Dendritic cell treated with granulocyte-macrophage colony-stimulating factor and Interleukin-4, amounts not matched to agents 40 ng/mL and 50 ng/mL, for 4 days (primary cell): ENCODE data around the gene WWOX.

Experiments used
- H3K27ac Mint-ChIP-seq: one replicate; pipeline ENCODE4 v1.8.0; 2022; ENCODE audit warnings: mild to moderate bottlenecking, mixed read lengths
- H3K27me3 Mint-ChIP-seq: one replicate; pipeline ENCODE4 v1.8.0; 2022; ENCODE audit warnings: mild to moderate bottlenecking, mixed read lengths
- H3K36me3 Mint-ChIP-seq: one replicate; pipeline ENCODE4 v1.8.0; 2022; ENCODE audit warnings: low read depth, mixed read lengths
- H3K4me1 Mint-ChIP-seq: one replicate; pipeline ENCODE4 v1.8.0; 2022; ENCODE audit warnings: low read depth, mixed read lengths
- H3K4me3 Mint-ChIP-seq: one replicate; pipeline ENCODE4 v1.8.0; 2022; ENCODE audit warnings: mild to moderate bottlenecking, moderate library complexity, mixed read lengths
- H3K9me3 Mint-ChIP-seq: one replicate; pipeline ENCODE4 v1.8.0; 2022; ENCODE audit warnings: mixed read lengths
- intact Hi-C: fragments of 100-400 bp; cut with micrococcal nuclease; formaldehyde crosslinking; loops from one replicate; pipeline ENCODE4 v1.15.0; 2022

The WWOX gene

DNA sequence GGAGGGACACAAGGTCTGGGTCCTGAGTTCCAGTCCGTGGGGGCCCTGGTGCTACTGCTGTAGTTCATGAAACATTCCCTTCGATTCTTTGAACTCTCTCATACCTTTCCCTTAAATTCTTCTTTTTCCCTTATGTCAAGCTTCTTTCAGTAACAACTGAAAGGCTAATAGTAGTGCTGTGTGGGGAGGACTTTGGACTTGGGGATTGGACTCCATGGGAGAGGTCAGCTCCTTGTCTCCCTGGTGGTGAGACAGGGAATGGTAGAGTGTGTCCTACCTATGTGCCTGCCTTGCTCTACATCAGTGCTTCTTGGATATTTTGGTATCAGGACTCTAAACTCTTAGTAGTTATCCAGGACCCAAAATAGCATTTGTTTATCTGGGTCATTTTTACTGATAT is 628.1 kb downstream of the WWOX start:
- no peak overlapping the region for H3K4me3 Mint-ChIP-seq
- intact Hi-C loops: no loop called here
- peaks cover 11% of the 10 kb centered on the region for H3K4me1 Mint-ChIP-seq
- H3K36me3 Mint-ChIP-seq: no peaks in the 10 kb centered on the region
- H3K9me3 Mint-ChIP-seq: no peaks in the 10 kb centered on the region
- H3K27ac Mint-ChIP-seq: no peak overlapping the region
- H3K27me3 Mint-ChIP-seq: no peaks in the 10 kb centered on the region

DNA sequence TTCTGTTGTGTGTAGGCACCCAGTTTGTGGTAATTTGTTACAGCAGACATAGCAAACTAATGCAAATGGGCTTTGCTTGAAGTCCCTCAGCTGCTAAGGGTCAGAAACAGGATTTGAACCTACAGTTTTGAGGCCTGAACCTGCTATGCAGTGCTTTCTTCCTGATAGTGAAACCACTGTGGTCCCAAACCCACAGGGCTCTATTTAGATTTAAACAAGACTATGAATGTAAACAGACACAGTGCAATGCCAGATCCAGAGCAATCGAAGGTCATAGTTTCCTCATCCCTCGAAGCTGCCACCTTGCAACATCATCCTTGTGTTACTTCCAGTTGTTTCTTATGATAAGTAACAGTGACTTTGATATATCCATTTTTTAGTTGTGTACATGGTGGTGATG is 630.2 kb downstream of the WWOX start:
- intact Hi-C loops: no loop called here

DNA sequence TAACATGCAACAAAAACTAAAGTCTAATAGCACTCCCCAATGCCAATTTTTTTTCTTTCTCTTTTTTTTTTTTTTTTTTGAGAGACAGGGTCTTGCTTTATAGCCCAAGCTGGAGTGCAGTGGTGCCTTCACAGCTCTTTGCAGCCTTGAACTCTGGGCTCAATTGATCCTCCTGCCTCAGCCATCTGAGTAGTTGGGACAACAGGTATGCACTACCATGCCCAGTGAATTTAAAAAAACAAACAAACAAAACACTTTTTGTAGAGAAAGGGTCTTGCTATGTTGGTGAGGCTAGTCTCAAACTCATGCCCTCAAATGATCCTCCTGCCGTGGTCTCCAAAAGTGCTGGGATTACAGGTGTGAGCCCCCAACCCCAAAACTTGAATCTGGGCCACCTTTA is 632.3 kb downstream of the WWOX start:
- Mint-ChIP-seq H3K36me3 (no peaks in the 10 kb centered on the region), H3K4me1 (peaks cover 3% of the 10 kb centered on the region), H3K4me3 (no peak overlapping the region), H3K27me3 (no peaks in the 10 kb centered on the region), H3K27ac (no peak overlapping the region), H3K9me3 (no peaks in the 10 kb centered on the region)
- intact Hi-C loops: no loop called here

More for the DNA sequence above, 630.2 kb downstream of the WWOX start:
- H3K4me3 Mint-ChIP-seq: no peak overlapping the region
- H3K9me3 Mint-ChIP-seq: no peaks in the 10 kb centered on the region
- peaks cover 11% of the 10 kb centered on the region for H3K4me1 Mint-ChIP-seq
- no peaks in the 10 kb centered on the region for H3K36me3 Mint-ChIP-seq
- no peaks in the 10 kb centered on the region for H3K27me3 Mint-ChIP-seq
- no peak overlapping the region for H3K27ac Mint-ChIP-seq

DNA sequence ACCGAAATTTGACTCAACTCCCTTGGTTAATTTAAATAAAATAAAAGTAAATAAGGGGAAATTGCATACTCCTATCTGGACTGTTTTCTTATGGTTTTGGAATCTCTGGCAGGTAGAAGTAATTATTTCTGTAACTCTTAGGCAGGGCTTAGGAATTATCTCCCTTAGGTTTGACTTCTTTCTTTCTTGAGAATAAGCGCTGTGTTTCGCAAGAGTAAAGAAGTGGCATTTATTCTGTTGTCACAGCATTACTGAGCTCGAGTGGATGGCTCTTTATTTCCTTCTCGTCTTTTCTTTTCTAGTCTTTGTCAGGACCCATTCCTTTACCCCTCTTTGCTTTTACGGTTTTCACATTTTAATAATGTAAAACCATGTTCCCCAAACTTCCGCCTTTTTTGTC is 633.2 kb downstream of the WWOX start:
- intact Hi-C loops: no loop called here
- Mint-ChIP-seq H3K4me3 (no peak overlapping the region), H3K9me3 (no peaks in the 10 kb centered on the region), H3K27ac (no peak overlapping the region), H3K36me3 (no peaks in the 10 kb centered on the region), H3K27me3 (no peaks in the 10 kb centered on the region), H3K4me1 (no peaks in the 10 kb centered on the region)

DNA sequence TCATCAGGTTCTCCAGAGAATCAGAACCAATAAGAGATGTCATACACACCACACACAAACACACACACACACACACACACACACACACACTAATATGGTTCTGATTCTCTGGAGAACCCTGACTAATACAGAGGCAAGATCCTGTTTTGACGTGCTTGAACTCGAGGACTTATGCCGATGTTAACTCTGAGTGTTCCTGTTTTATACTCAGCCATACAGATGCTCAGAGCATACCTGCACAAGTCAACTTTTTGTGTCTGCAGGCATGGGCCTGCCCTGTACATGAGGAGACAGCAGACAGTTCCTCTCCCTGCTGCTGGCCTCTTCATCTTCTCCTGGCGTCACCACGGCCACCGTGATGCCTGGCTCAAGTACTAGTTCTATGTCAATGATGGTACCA is 635.9 kb downstream of the WWOX start:
- H3K27ac Mint-ChIP-seq: no peak overlapping the region
- no peak overlapping the region for H3K4me3 Mint-ChIP-seq

DNA sequence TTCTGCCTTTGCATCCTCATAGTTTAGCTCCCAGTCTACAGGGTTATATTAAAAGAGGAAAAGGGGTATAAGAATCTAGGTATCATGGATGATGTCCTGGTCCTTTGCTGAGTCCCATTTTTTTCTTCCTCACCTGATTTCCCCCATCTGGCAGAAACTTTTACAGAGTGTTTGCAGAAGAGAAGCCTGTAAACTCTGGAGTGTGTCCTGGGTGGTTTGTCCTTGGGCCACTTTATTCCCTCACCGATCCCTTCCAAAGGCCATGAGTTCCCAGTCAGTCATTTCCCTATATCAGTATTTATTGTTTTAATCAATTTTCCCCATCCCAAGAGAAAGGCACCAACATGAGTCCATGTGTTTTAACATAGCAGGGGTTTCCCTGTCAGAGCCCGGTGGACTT is 638.2 kb downstream of the WWOX start:
- intact Hi-C loops: no loop called here
- Mint-ChIP-seq H3K27ac (no peak overlapping the region), H3K9me3 (no peaks in the 10 kb centered on the region), H3K4me1 (peaks cover 9% of the 10 kb centered on the region), H3K4me3 (no peak overlapping the region), H3K36me3 (no peaks in the 10 kb centered on the region), H3K27me3 (no peaks in the 10 kb centered on the region)

More for the DNA sequence above, 635.9 kb downstream of the WWOX start:
- no peaks in the 10 kb centered on the region for H3K4me1 Mint-ChIP-seq
- H3K9me3 Mint-ChIP-seq: no peaks in the 10 kb centered on the region
- no peaks in the 10 kb centered on the region for H3K36me3 Mint-ChIP-seq
- no peaks in the 10 kb centered on the region for H3K27me3 Mint-ChIP-seq
- intact Hi-C loops: no loop called here

DNA sequence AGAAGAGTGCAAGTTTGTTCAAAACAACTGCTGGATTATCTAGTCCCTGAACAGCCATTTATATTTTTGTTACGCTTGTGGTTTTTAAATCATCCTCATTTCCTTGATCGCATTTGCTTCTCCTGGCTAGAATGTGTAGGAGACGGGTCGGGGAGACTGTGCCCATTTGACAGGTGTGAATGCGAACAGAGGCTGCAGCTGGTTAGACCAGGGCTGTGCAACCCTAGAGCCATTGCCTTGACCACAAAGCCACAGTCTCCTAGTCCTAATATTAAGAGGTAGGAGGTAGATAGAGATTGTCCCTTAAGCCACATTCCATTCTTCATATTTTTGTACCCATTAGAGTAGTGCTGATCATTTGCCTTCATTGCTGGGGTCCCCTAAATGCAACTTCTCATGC is 639.1 kb downstream of the WWOX start:
- Mint-ChIP-seq H3K9me3 (no peaks in the 10 kb centered on the region), H3K4me1 (peaks cover 17% of the 10 kb centered on the region), H3K27ac (no peak overlapping the region), H3K4me3 (no peak overlapping the region), H3K36me3 (no peaks in the 10 kb centered on the region), H3K27me3 (no peaks in the 10 kb centered on the region)
- intact Hi-C loops: no loop called here

DNA sequence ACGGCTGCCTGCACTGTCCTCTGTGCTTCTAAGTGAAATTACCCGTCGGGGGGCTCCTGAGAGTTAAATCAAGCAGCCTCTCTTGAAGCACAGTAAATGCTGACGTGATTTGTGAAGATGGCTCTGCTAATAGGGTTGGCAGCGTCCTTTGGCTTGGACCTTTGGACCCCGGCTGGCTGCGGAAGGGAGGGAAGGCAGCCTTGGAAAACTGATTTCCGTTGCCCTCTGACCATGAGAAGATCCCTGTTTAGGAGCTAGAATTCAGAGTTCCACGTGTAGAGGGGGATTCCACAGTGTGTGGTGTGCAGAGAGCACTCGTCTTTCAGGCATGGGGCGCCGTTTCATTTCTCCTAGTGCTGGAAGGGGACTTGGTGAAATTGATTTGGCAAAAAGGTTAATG is 640.8 kb downstream of the WWOX start:
- Mint-ChIP-seq H3K4me3 (no peak overlapping the region), H3K36me3 (no peaks in the 10 kb centered on the region), H3K27ac (no peak overlapping the region), H3K4me1 (peaks cover 17% of the 10 kb centered on the region), H3K27me3 (no peaks in the 10 kb centered on the region), H3K9me3 (no peaks in the 10 kb centered on the region)
- intact Hi-C loops: no loop called here

DNA sequence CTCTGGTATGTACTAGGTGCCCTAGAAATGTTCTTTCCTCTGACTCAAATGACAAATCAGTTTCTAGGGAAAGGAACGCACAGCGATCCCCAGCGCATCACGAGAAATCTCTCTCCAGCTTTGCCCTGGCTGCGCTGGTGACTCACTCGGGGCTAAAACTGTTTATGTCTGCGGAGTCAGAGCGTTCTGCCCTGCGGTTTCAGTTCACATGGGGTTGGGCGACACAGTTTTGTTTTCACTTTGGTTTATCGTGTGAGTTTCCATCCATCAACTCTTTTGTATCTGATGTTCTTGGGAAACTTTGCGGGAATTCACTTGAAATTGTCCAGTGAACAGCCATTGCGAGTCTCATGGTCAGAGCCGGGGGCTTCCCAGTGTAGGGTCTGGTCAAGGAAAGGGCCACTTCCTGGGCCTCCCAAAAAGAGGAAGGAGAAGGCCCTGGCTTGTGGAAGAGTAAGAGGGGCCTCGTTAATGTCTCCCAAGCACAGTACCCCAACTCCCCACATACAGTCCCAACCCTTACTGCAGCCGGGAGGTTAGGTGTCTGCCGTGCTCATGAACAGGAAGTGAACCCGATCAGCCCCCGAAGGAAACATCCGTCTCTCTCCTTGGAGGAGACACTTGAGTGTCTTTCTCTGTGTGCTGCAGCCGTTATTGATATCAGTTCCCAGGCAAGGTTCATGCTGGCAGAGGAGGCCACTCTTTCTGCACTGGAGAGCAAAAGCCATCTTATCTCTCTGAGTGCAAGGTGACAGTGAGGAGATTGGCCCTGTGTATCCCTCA is 643.2 kb downstream of the WWOX start:
- peak overlapping the region; percentile 61 for H3K4me3 Mint-ChIP-seq
- no peaks in the 10 kb centered on the region for H3K27me3 Mint-ChIP-seq
- intact Hi-C loops: no loop called here
- no peaks in the 10 kb centered on the region for H3K9me3 Mint-ChIP-seq
- H3K4me1 Mint-ChIP-seq: peaks cover 17% of the 10 kb centered on the region
- no peaks in the 10 kb centered on the region for H3K36me3 Mint-ChIP-seq
- peak overlapping the region; percentile 81 for H3K27ac Mint-ChIP-seq

DNA sequence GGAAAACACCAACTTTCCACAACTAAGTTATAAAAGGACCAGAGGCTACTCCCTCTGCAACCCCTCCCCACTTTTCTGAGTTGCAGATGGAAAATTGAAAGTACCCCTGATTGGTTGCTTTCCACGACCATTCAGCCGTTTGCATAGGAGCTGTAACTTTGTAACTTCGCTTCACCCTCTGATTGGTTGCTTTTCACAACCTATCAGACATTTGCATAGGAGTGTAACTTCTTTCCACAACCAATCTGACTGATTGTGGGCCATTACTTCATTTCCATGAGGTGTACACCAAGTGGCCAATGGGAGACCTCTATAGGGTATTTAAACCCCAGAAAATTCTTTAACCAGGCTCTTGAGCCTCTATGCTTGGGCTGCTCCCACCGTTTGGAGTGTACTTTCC is 644.1 kb downstream of the WWOX start:
- no peaks in the 10 kb centered on the region for H3K36me3 Mint-ChIP-seq
- no peak overlapping the region for H3K4me3 Mint-ChIP-seq
- no peak overlapping the region for H3K27ac Mint-ChIP-seq
- H3K27me3 Mint-ChIP-seq: no peaks in the 10 kb centered on the region
- intact Hi-C loops: no loop called here
- H3K9me3 Mint-ChIP-seq: no peaks in the 10 kb centered on the region
- peaks cover 17% of the 10 kb centered on the region for H3K4me1 Mint-ChIP-seq

DNA sequence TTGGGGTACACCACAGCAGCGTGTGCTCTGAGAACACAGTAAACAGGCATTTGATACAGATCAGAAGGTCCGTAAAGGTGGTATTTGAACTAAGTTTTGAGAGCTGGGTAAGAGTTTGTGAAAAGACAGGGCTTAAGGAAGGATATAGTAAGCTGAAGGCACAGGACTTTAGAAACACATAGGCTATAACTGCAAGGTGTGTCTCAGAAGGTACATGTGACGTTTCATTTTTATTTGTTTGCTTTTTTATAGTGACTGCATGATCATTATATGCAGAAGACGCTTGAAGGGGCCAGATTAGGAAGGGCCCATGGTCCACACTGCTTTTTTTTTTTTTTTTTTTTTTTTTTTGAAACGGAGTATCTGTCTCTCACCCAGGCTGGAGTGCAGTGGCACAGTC is 644.6 kb downstream of the WWOX start:
- intact Hi-C loops: no loop called here
- H3K4me1 Mint-ChIP-seq: peaks cover 17% of the 10 kb centered on the region

DNA sequence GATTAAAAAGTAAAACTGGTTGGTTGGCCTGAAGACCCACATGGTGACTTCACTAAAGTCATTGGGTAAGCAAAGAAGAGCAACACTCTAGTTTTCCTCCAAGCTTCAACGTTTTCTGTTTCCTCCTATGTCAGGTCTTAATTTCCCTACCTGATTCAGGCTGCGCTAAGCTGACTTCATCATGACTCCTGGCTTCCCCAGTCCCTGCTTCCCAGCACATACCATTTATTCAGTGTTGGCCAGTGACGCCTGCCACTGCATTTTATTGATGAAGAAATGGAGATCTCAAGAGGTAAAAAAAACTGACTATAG is 645.3 kb downstream of the WWOX start:
- Mint-ChIP-seq H3K9me3 (no peaks in the 10 kb centered on the region), H3K36me3 (no peaks in the 10 kb centered on the region), H3K4me3 (no peak overlapping the region), H3K4me1 (peaks cover 21% of the 10 kb centered on the region), H3K27ac (no peak overlapping the region), H3K27me3 (no peaks in the 10 kb centered on the region)
- intact Hi-C loops: no loop called here

More for the DNA sequence above, 644.6 kb downstream of the WWOX start:
- no peaks in the 10 kb centered on the region for H3K9me3 Mint-ChIP-seq
- H3K36me3 Mint-ChIP-seq: no peaks in the 10 kb centered on the region
- H3K27ac Mint-ChIP-seq: no peak overlapping the region
- no peak overlapping the region for H3K4me3 Mint-ChIP-seq
- no peaks in the 10 kb centered on the region for H3K27me3 Mint-ChIP-seq

DNA sequence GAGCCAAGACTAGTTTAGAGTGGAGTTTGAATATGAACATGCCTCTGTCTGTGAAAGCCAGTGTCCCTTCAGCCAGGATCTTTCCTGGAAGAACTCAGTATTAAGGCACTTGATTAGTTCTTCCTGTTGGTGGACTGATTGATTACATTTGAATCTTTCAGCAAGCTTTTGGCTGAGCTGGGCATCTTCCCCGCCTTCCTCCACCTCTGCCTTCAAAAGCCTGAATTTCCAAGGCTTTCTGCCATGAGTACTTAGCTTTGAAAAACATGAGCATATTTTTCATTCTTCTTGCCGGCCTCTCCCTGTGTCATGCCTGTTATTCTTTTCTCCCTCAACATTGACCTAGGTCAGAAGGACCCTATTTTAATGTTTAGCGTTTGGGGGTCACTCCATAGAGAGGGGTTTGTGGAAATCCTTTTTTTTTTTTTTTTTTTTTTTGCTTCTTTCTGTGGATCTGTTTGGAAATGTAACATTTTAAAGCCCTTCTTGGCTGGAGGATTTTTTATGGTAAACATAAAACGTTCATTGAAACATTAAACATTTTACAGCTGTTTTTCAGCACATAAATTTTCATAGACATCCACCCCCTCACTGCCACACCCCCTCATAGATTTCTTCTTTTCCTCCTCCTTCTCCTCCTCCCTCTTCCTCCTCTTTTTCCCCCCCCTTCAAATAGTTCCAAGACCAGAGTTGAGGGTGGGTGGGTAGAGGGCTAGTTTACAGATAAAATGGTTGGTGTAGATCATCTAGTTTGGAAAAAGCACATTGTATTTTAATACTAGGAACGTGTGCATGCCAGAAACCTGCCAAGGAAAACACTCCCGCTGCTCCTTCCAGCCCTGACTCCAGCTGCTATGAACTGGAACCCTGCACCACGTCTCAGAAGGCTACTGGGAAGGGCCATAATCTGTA is 645.9 kb downstream of the WWOX start:
- H3K36me3 Mint-ChIP-seq: no peaks in the 10 kb centered on the region
- H3K27ac Mint-ChIP-seq: peak overlapping the region; percentile 7
- no peaks in the 10 kb centered on the region for H3K27me3 Mint-ChIP-seq
- peaks cover 21% of the 10 kb centered on the region for H3K4me1 Mint-ChIP-seq
- intact Hi-C loops: no loop called here
- H3K9me3 Mint-ChIP-seq: no peaks in the 10 kb centered on the region
- no peak overlapping the region for H3K4me3 Mint-ChIP-seq

DNA sequence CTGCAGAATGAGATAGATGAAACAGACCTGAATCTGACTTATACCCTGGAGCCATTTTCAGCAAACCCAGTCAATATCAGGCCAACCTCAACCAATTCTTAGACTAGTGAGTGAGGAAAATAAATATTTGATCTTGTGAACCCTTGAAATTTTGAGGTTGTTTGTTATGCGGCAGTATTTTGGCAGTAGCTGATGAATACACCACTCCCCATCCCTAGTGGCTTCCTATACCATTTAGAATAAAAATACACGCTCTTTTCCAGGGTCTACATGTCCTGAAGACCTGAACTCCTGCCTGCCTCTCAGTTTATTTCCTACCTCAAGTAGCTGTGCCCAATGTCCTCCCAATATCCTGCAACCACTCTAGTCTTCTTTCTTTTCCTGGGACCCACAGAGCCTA is 647.3 kb downstream of the WWOX start:
- intact Hi-C loops: no loop called here
- Mint-ChIP-seq H3K27ac (no peak overlapping the region), H3K27me3 (no peaks in the 10 kb centered on the region), H3K9me3 (no peaks in the 10 kb centered on the region), H3K36me3 (no peaks in the 10 kb centered on the region), H3K4me3 (no peak overlapping the region), H3K4me1 (peaks cover 21% of the 10 kb centered on the region)
